GM19372 (cell line): ENCODE data around the gene NFASC.

Source experiments
- ATAC-seq: cut with Tn5 transposase; IDR thresholded peaks from one replicate; pipeline ENCODE4 v1.9.1; 2021; ENCODE audit warnings: mild to moderate bottlenecking, low read depth, moderate library complexity; ENCODE audit not compliant: unreplicated experiment

Gene NFASC

GRCh38 chr1:204885790-204886189, 15.1 kb downstream of the NFASC start:
- ATAC-seq = no peak

- no peak for ATAC-seq
Measured at GRCh38 chr1:204887846-204888245, 17.2 kb downstream of the NFASC start.

- no peak for ATAC-seq
Measured at GRCh38 chr1:204888294-204888693, 17.6 kb downstream of the NFASC start.

GRCh38 chr1:204889681-204890383, 19.2 kb downstream of the NFASC start:
- ATAC-seq = no peak

- no peak for ATAC-seq
Measured at GRCh38 chr1:204891860-204892259, 21.2 kb downstream of the NFASC start.

- ATAC-seq = no peak
Measured at GRCh38 chr1:204894031-204894430, 23.4 kb downstream of the NFASC start.

- ATAC-seq = no peak
Measured at GRCh38 chr1:204894606-204895005, 23.9 kb downstream of the NFASC start.

- no peak for ATAC-seq
Measured at GRCh38 chr1:204896023-204896422, 25.4 kb downstream of the NFASC start.

- ATAC-seq = no peak
Measured at GRCh38 chr1:204896787-204897469, 26.3 kb downstream of the NFASC start.

GRCh38 chr1:204900721-204901120, 30.1 kb downstream of the NFASC start:
- no peak for ATAC-seq

GRCh38 chr1:204902671-204903070, 32.0 kb downstream of the NFASC start:
- no peak for ATAC-seq

- ATAC-seq = no peak
Measured at GRCh38 chr1:204904228-204904810, 33.7 kb downstream of the NFASC start.

- ATAC-seq = no peak
Measured at GRCh38 chr1:204909109-204909508, 38.4 kb downstream of the NFASC start.

- ATAC-seq = no peak
Measured at GRCh38 chr1:204915861-204916495, 45.3 kb downstream of the NFASC start.

- no peak for ATAC-seq
Measured at GRCh38 chr1:204917802-204918201, 47.1 kb downstream of the NFASC start.

GRCh38 chr1:204920511-204920910, 49.8 kb downstream of the NFASC start:
- ATAC-seq = no peak

GRCh38 chr1:204920967-204921366, 50.3 kb downstream of the NFASC start:
- ATAC-seq = no peak

- ATAC-seq = no peak
Measured at GRCh38 chr1:204921855-204922516, 51.3 kb downstream of the NFASC start.

- no peak for ATAC-seq
Measured at GRCh38 chr1:204923201-204923600, 52.5 kb downstream of the NFASC start.

- ATAC-seq = no peak
Measured at GRCh38 chr1:204923626-204924012, 53.0 kb downstream of the NFASC start.
